Activated T-helper 1 cell treated with anti-CD3 and anti-CD28 coated beads, Interleukin-2, amount 50 U/mL, for 16 hours (primary cell): Measurements from ENCODE around the gene CASQ1.

Experiments
- DNase-seq, 2 donors: peaks; one replicate each; pipeline ENCODE4 v3.0.0-alpha.2; 2020; ENCODE audit warnings: low read depth in 1 of 2, low spot score in 1 of 2

The CASQ1 gene

DNA sequence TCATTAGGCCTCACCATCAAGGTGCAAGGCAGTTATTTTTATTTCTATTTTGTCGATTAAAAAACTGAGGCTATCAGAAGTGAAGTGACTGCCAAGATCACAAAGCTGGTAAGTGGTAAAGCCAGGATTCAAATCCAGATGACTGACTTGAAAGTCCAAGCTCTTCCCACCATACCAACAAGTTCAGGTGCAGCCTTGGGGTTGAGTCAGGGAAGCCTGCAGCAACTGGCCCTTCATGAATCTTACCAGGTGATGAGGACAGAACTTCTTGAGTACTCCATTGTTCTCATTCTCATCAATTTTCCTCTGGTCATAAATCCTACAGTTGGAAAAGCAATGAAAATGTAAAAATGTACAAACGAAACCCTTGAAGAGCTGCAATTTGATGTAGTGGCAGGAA is 35.0 kb downstream of the CASQ1 start:
- no peak for DNase-seq

DNA sequence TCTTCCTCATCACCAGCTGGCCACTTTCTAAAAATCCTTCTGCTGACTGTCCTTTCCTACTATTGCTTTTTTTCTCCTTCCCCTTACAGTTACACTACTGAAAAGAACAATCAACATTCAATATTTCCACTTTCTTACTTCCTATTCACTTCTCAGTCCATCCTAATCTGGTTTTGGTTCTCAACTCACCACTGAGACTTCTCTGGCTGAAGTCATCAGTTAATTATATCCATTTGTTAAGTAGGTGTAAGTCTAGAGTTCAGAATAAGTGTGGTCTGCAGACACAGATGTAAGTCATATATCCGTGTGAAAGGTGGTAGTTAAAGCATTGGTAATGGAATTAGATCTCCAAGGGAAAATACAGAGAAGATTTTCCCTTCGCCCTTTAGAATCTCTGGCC is 36.2 kb downstream of the CASQ1 start:
- no peak for DNase-seq

DNA sequence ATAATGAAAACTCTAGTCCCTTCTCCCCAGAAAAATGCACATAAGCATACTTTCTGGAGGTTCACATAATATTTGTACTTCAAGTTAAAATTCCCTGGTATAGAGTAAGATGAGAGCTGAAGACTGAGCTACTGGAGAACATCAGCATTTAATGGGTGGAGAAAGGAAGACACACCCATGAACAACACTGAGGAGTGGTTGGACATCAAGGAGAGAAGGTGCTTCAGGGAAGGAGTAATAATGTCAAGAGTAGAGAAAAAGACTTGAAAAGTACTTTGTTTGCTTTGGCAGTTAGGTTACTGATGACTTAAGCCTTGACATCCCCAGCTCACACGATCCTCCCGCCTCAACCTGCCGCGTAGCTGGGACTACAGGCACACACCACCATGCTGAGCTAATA is 36.7 kb downstream of the CASQ1 start:
- DNase-seq = no peak

DNA sequence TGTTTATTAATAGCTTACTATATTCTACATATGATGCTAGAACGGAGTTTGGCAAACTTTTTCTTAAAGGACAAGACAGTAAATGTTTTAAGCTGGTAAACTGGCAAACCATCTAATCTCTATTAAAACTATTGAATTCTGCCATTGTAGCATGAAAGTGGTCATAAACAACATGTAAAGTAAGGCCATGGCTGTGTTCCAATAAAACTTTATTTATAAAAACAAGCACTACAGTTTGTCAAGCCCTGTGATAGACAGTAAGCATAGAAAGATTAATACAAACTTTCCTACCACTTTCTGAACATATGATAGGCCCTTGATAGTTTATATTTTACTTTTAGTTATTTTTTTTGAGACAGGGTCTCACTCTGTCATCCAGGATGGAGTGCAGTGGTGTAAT is 37.2 kb downstream of the CASQ1 start:
- DNase-seq = no peak

DNA sequence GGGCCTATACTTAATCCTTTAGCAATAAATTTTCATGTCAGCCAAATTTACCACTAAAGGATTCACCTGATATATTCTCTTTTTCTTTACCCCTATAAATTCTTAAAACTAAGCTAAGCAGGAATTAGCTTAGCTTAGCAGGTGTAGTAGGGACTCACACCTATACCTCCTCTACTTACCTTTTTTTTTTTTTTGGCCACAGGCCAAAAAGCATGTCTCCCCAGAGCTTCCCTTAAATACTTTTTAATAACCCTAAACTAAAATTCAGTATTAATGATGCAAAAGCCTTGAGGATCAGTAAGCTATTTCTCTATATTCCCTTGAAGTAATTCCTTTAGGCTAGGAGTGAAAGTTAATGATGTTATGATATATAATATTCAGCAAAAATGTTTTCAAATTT is 38.1 kb downstream of the CASQ1 start:
- no peak for DNase-seq

DNA sequence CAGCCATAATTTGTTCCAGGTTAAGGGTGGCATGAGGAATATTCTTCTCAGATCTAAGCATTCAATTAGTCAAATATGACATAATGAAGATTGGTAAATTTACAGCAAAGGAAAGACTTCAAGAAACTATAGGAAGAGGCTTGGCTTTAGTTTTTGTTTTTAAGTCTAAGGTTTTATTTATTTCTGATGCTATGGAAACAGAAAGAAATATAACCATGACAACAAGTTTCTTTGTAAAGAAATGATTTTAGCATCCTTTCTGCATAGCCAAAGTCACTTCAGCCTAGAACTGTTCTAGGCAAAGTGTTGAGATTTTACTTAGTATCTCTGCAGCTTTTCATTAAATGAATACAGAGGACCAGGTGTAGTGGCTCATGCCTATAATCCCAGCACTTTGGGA is 42.5 kb downstream of the CASQ1 start:
- DNase-seq = no peak

DNA sequence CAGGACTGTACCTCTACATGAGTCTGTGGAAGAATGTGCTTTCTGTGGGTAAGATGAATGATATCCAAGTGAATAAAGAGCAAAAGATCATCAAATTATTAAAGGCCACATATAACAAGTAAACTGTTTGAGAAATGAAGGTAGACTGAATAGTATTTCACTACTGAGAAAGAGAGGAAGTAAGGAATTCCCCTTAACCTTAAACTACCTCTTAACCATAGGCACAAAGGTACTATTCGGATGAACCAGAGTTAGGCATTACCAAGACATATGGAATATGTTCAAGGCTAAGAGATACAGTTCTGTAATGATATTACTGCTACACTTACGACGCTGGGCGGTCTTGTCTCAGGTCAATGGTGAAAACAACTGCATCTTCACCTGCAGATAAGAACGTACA is 46.4 kb downstream of the CASQ1 start:
- no peak for DNase-seq

DNA sequence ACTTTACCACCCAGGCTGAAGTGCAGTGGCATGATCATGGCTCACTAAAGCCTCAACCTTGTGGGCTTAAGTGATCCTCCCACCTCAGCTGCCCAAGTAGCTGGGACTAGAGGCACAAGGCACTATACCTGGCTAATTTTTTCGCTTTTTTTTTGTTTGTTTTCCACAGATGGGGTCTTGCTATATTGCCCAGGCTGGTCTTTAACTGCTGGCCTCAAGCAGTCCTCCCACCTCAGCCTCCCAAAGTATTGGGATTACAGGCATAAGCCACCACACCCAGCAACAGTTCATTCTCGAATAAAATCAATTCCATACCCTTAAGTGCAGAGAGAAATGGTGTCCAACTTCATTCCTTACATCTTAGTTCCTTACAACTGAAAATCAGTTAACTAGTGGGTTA is 47.2 kb downstream of the CASQ1 start:
- DNase-seq = no peak

DNA sequence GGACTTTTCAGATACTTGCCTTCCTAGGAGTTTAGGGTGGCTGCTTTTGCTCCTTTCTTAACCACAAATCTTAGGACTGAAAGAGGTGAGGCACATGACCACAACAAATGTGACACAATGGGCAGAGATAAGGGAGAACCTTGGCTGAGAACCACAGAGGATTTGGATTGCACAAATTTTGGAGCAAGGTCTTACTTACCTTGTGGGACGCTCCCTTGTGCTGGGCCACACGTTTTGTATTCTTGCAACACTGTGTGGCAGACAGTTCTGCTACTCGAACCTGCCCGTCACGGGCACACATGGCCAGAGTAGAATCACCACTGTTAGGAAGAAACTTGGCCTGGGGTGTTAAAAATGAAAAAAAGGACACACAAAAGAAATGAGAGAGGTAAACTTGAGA is 48.0 kb downstream of the CASQ1 start:
- no peak for DNase-seq

DNA sequence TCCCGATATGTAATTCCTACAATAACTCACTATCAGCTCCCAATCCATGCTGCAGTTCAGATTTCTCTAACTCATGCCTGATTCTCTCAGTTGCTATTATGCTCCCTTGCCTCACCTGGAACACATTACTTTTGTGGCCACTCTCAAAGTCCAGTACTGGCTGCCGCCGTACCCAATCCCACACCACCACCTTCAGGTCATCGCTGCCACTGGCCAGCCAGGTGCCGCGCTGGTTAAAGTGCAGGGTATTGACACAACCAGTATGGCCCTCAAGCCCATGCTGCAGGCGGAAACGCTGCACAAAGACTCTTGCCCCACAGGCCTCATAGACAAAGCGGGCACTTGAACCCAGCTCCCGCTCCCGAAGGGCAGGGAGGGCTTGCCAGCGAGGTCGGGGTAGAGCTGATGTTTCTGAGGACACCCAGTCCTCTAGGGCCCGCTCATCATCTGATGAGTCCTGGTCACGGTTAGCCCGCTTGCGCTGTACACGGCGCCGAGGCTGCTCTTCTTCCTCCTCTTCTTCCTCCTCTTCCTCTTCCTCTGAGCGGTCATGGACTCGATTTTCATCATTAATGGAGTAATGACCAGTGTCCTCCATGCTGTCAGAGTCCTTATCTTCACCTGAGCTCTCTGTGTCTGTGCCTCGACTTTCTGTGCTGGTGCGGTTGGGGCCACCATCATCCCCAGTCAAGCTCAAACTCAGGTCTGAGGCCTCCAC is 49.4 kb downstream of the CASQ1 start:
- DNase-seq = no peak

DNA sequence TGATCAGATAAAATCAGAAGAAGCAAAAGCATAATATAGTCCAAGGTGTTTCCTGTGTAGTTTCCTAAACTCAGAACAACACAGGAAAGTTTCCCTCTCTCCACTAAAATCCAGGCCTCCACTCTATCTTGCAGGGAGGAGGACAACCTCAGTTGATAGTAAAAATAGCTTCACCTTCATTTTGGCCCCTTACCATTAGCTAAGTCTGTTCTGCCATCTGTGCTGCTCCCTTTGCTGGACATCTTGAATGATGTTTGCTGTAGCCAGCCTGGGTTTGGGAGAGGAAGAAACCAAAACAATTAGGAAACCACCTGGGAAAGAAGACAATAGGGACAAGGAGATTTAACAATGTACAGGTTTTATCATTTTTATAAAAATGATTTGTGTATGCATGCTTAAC is 53.4 kb downstream of the CASQ1 start:
- no peak for DNase-seq

DNA sequence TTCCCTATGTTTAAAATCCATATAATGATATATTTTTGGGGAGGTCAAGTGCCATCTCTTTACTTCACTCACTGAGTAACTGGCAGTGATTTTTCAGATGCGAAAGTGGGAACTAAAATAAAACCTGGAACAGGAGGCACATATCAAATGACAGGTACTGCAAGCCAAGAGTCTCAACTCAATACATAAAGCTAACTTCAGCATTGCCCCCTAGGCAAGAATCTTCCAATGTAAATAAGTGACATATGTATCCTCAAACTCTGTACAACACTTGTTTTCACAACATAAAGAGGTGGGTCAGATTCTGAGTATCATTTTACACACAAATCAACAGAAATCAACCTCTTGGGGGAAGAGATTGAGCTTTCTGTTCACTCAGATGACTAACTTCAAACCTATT is 53.8 kb downstream of the CASQ1 start:
- no peak for DNase-seq

DNA sequence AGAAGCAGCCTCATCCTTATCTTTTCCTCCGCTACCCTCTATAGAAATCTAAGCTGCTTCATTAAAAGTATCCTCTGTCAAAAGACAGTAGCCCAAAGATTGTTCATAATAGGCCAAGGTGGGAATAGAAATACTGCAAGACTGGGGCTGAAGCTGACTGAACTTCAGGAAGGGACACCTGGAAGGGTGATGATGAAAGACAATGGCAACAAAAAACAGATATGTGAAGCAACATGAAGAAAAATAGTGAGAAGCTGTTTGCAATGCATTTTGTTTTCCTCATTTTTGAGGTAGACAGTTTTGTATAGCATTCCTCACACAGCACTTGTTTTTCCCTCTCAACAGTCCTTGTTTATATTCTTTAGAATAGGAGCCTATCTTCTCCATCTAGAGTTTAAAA is 55.1 kb downstream of the CASQ1 start:
- DNase-seq = no peak

DNA sequence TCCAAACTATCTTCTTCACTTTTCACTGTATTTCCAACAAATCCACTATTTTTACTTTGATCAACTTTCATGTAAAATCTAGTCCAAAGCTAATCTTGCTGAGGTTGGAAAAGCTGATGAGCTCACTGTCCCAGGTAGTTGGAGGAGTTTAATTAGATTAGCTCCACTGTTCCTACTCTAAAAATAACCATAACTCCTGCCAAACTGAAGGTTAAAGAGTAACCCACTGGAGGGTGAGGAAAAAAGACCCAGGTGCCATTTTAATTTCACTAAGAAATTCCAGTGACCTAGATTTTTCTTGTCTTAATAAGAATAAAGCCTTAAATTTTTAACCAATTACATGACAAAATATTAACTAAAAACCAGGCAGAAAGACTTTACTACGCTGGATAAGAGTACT is 56.7 kb downstream of the CASQ1 start:
- DNase-seq = no peak

DNA sequence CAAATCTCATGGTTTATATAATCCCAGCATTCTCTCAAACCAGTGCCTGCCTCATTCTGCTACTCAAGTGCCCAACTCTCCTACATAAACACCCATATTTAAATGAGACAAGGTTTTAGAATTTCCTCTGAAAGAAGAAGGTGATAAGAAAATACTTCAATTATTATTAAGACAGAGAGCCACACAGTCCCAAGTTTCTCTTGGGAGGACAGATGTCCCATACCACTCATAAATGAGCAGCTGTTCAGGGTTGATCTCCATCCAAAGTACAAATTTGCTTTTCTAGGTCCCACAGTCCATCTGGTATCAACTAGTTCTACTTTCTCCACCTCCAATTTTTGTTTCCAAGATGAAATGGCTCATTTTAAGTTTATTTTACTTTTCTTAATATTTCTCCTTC is 60.6 kb downstream of the CASQ1 start:
- DNase-seq = no peak
